GM12891 (cell line): ENCODE measurements around the gene CCSER1.

Experiments used
- DNase-seq: peaks from one replicate; pipeline ENCODE4 v3.0.0; 2011; ENCODE audit warnings: low spot score; ENCODE audit not compliant: insufficient read length
- FAIRE-seq: peaks from 2 replicates; lab custom pipeline; 2011; peaks lifted over from hg19 to GRCh38; lab: Jason Lieb, UNC
- PAX5 ChIP-seq: IDR thresholded peaks from 2 replicates; pipeline ENCODE4 v1.6.1; 2011; ENCODE audit warnings: low read length, moderate library complexity, mild to moderate bottlenecking; ENCODE audit not compliant: insufficient read depth, severe bottlenecking
- POLR2A ChIP-seq: IDR thresholded peaks from 2 replicates; pipeline ENCODE4 v1.6.1; 2011; ENCODE audit warnings: low read depth, low read length, control low read depth
- POLR2AphosphoS5 ChIP-seq: IDR thresholded peaks from 2 replicates; pipeline ENCODE4 v1.6.1; 2011; ENCODE audit warnings: low read depth, low read length, control low read depth
- POU2F2 ChIP-seq: IDR thresholded peaks from 2 replicates; pipeline ENCODE4 v1.6.1; 2011; ENCODE audit warnings: low read depth, mild to moderate bottlenecking, control low read depth, low read length, moderate library complexity
- SPI1 ChIP-seq: IDR thresholded peaks from 2 replicates; pipeline ENCODE4 v1.6.1; 2011; ENCODE audit warnings: low read depth, low read length, control low read depth
- TAF1 ChIP-seq: IDR thresholded peaks from 2 replicates; pipeline ENCODE4 v1.6.1; 2011; ENCODE audit warnings: low read depth, low read length, control low read depth

CCSER1 gene

GRCh38 chr4:90503677-90504076, 376.5 kb downstream of the CCSER1 start:
- FAIRE-seq (no peak), DNase-seq (no peak)
- TF ChIP-seq POU2F2 (no peak), SPI1 (no peak), POLR2AphosphoS5 (no peak), PAX5 (no peak), TAF1 (no peak), POLR2A (no peak)

GRCh38 chr4:90515191-90515590, 388.0 kb downstream of the CCSER1 start:
- no peak for TF ChIP-seq POLR2A
- no peak for TF ChIP-seq SPI1
- no peak for TF ChIP-seq POU2F2
- no peak for TF ChIP-seq PAX5
- TF ChIP-seq POLR2AphosphoS5: no peak
- TF ChIP-seq TAF1: no peak
- FAIRE-seq: no peak
- no peak for DNase-seq

GRCh38 chr4:90528551-90528950, 401.4 kb downstream of the CCSER1 start:
- no peak for FAIRE-seq
- no peak for TF ChIP-seq SPI1
- TF ChIP-seq POLR2A: no peak
- no peak for TF ChIP-seq PAX5
- TF ChIP-seq POU2F2: no peak
- no peak for TF ChIP-seq POLR2AphosphoS5
- no peak for TF ChIP-seq TAF1
- no peak for DNase-seq

GRCh38 chr4:90536408-90536807, 409.2 kb downstream of the CCSER1 start:
- FAIRE-seq (no peak), DNase-seq (no peak)
- TF ChIP-seq PAX5: no peak
- no peak for TF ChIP-seq POLR2A
- no peak for TF ChIP-seq POU2F2
- no peak for TF ChIP-seq POLR2AphosphoS5
- TF ChIP-seq SPI1: no peak
- TF ChIP-seq TAF1: no peak

- TF ChIP-seq SPI1 (no peak), TAF1 (no peak), POU2F2 (no peak), POLR2A (no peak), POLR2AphosphoS5 (no peak), PAX5 (no peak)
- no peak for DNase-seq
- FAIRE-seq: no peak
Observed at GRCh38 chr4:90537491-90537890, 410.3 kb downstream of the CCSER1 start.

GRCh38 chr4:90540536-90540935, 413.3 kb downstream of the CCSER1 start:
- FAIRE-seq (no peak), DNase-seq (no peak)
- TF ChIP-seq POLR2AphosphoS5 (no peak), PAX5 (no peak), POU2F2 (no peak), POLR2A (no peak), SPI1 (no peak), TAF1 (no peak)

GRCh38 chr4:90542216-90542615, 415.0 kb downstream of the CCSER1 start:
- DNase-seq (no peak), FAIRE-seq (no peak)
- TF ChIP-seq SPI1 (no peak), POLR2A (no peak), POLR2AphosphoS5 (no peak), TAF1 (no peak), PAX5 (no peak), POU2F2 (no peak)

- no peak for DNase-seq
- TF ChIP-seq TAF1: no peak
- no peak for TF ChIP-seq POLR2A
- no peak for TF ChIP-seq POLR2AphosphoS5
- TF ChIP-seq PAX5: no peak
- TF ChIP-seq POU2F2: no peak
- TF ChIP-seq SPI1: no peak
- FAIRE-seq: no peak
Observed at GRCh38 chr4:90543419-90544170, 416.4 kb downstream of the CCSER1 start.

GRCh38 chr4:90544532-90545045, 417.4 kb downstream of the CCSER1 start:
- DNase-seq (no peak), FAIRE-seq (no peak)
- no peak for TF ChIP-seq POLR2AphosphoS5
- TF ChIP-seq TAF1: no peak
- no peak for TF ChIP-seq POLR2A
- TF ChIP-seq PAX5: no peak
- no peak for TF ChIP-seq SPI1
- TF ChIP-seq POU2F2: no peak
